ENCODE results near the gene REL. TPM values are rescaled to one million over a fixed set of nuclear protein-coding genes. Genes with fewer than 3 reads are reported as not detected.
"Not testable (repeated sequence)": the region's sequence is repeated elsewhere in the genome, so short reads cannot be mapped to it uniquely, and the experiment has no call there.

Gene REL
- total RNA-seq, 2 donors from 2014 or later = 11.7 to 15.9 TPM

DNA sequence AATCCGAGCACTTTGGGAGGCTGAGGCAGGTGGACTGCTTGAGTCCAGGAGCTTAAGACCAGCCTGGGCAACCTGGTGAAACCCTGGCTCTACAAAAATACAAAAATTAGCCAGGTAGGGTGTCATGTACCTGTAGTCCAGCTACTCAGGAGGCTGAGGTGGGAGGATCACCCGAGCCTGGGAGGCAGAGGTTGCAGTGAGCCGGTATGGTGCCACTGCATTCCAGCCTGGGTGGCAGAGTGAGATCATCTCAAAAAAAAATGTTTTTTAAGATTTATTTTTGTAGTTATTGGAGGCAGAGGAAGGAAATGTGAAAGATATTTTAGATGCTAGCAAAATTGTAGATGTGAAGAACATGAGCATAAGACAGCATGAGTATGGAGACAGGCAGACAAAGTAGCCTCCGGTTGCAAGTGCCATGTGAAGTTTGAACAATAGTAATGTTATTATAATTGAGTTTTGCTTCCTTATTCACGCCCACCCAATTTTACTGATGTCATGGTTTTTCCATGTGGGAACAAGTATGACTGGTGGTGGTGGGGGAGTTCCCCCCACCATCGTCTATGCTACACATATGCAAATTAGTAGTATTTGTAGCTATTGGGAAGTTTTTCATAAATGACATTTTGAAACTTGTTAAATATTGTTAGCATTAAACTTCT is 18.0 kb downstream of the REL start:
- no peak overlapping the region for H3K27ac Mint-ChIP-seq

GRCh38 chr2:60899892-60900249 is 18.5 kb downstream of the REL start:
- Histone ChIP-seq H3K4me1 (ENCODE audit: control insufficient read depth, insufficient read depth, low read length) (no peaks in the 10 kb centered on the region), H3K9ac (ENCODE audit: extremely low read depth, low read length, poor library complexity, severe bottlenecking) (no peak overlapping the region), H3K27me3 (ENCODE audit: control insufficient read depth, insufficient read depth, low read length, poor library complexity, severe bottlenecking) (no peaks in the 10 kb centered on the region), H3K4me3 (ENCODE audit: low read length) (no peak overlapping the region), H3K27ac (ENCODE audit: low read depth, low read length) (no peak overlapping the region), H3K36me3 (ENCODE audit: control insufficient read depth, insufficient read depth, low read length) (peaks cover 30% of the 10 kb centered on the region), H3K9me3 (ENCODE audit: control insufficient read depth, low read length) (no peaks in the 10 kb centered on the region)
- WGBS, 2 experiments (ENCODE audit: insufficient coverage in 1 of 2, insufficient read length in 1 of 2) = 96 to 100% methylated on average over 1 of the region's 1 CpG
- H3K4me3 Mint-ChIP-seq = no peak overlapping the region
- H3K4me1 Mint-ChIP-seq = no peaks in the 10 kb centered on the region
- H3K27ac Mint-ChIP-seq = no peak overlapping the region
- no peaks in the 10 kb centered on the region for H3K9me3 Mint-ChIP-seq
- no peak for DNase-seq
- TF ChIP-seq CTCF (conservative IDR thresholded peaks at IDR 0.05) = no peak
- H3K36me3 Mint-ChIP-seq (ENCODE audit: low read depth) = peaks cover 26% of the 10 kb centered on the region
- H3K27me3 Mint-ChIP-seq (ENCODE audit: insufficient read depth) = no peaks in the 10 kb centered on the region

More for the DNA sequence above, 18.0 kb downstream of the REL start:
- Mint-ChIP-seq H3K9me3 (no peaks in the 10 kb centered on the region), H3K27me3 (ENCODE audit: insufficient read depth) (no peaks in the 10 kb centered on the region), H3K4me1 (no peaks in the 10 kb centered on the region), H3K4me3 (no peak overlapping the region), H3K36me3 (ENCODE audit: low read depth) (peaks cover 25% of the 10 kb centered on the region)
- no peak overlapping the region for H3K27ac ChIP-seq (ENCODE audit: low read depth, low read length)
- H3K4me1 ChIP-seq (ENCODE audit: control insufficient read depth, insufficient read depth, low read length) = no peaks in the 10 kb centered on the region
- peaks cover 33% of the 10 kb centered on the region for H3K36me3 ChIP-seq (ENCODE audit: control insufficient read depth, insufficient read depth, low read length)
- H3K4me3 ChIP-seq (ENCODE audit: low read length) = no peak overlapping the region
- H3K9ac ChIP-seq (ENCODE audit: extremely low read depth, low read length, poor library complexity, severe bottlenecking) = no peak overlapping the region
- DNase-seq = no peak
- H3K9me3 ChIP-seq (ENCODE audit: control insufficient read depth, low read length) = no peaks in the 10 kb centered on the region
- no peak for TF ChIP-seq CTCF (conservative IDR thresholded peaks at IDR 0.05)
- 92 to 100% methylated on average over 5 of the region's 6 CpGs for WGBS, 2 experiments (ENCODE audit: insufficient coverage in 1 of 2, insufficient read length in 1 of 2)
- H3K27me3 ChIP-seq (ENCODE audit: control insufficient read depth, insufficient read depth, low read length, poor library complexity, severe bottlenecking) = no peaks in the 10 kb centered on the region

- peaks cover 23% of the 10 kb centered on the region for H3K36me3 ChIP-seq (ENCODE audit: control insufficient read depth, insufficient read depth, low read length)
- DNase-seq; H3K27me3 Mint-ChIP-seq (ENCODE audit: insufficient read depth); H3K27ac Mint-ChIP-seq; H3K4me1 ChIP-seq (ENCODE audit: control insufficient read depth, insufficient read depth, low read length); H3K27me3 ChIP-seq (ENCODE audit: control insufficient read depth, insufficient read depth, low read length, poor library complexity, severe bottlenecking); H3K9me3 ChIP-seq (ENCODE audit: control insufficient read depth, low read length); H3K27ac ChIP-seq (ENCODE audit: low read depth, low read length); H3K9ac ChIP-seq (ENCODE audit: extremely low read depth, low read length, poor library complexity, severe bottlenecking); H3K9me3 Mint-ChIP-seq; H3K4me3 Mint-ChIP-seq; H3K4me3 ChIP-seq (ENCODE audit: low read length); H3K4me1 Mint-ChIP-seq: not testable (repeated sequence)
- H3K36me3 Mint-ChIP-seq (ENCODE audit: low read depth) = peaks cover 31% of the 10 kb centered on the region
- WGBS, 2 experiments (ENCODE audit: insufficient coverage in 1 of 2, insufficient read length in 1 of 2) = 76 to 95% methylated on average over 2 to 6 of the region's 6 CpGs
Observed at GRCh38 chr2:60901296-60901695, 19.9 kb downstream of the REL start.

DNA sequence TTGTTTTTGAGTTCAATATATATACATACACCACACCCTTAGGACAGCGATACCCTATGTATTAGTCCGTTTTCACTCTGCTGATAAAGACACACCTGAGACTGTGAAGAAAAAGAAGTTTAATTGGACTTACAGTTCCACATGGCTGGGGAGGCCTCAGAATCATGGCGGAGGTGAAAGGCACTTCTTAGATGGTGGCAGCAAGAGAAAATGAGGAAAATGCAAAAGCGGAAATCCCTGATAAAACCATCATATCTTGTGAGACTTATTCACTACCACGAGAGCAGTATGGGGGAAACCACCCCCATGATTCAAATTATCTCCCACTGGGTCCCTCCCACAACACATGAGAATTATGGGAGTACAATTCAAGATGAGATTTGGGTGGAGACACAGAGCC is 24.5 kb downstream of the REL start:
- H3K9me3 Mint-ChIP-seq; DNase-seq; H3K9me3 ChIP-seq (ENCODE audit: control insufficient read depth, low read length); H3K9ac ChIP-seq (ENCODE audit: extremely low read depth, low read length, poor library complexity, severe bottlenecking); H3K4me1 Mint-ChIP-seq; H3K4me3 ChIP-seq (ENCODE audit: low read length); H3K4me3 Mint-ChIP-seq; H3K27ac Mint-ChIP-seq; H3K4me1 ChIP-seq (ENCODE audit: control insufficient read depth, insufficient read depth, low read length); H3K27me3 Mint-ChIP-seq (ENCODE audit: insufficient read depth); H3K27ac ChIP-seq (ENCODE audit: low read depth, low read length); H3K27me3 ChIP-seq (ENCODE audit: control insufficient read depth, insufficient read depth, low read length, poor library complexity, severe bottlenecking): not testable (repeated sequence)
- peaks cover 11% of the 10 kb centered on the region for H3K36me3 ChIP-seq (ENCODE audit: control insufficient read depth, insufficient read depth, low read length)
- WGBS, 2 experiments (ENCODE audit: insufficient coverage in 1 of 2, insufficient read length in 1 of 2) = 93 to 96% methylated on average over 2 to 5 of the region's 5 CpGs
- H3K36me3 Mint-ChIP-seq (ENCODE audit: low read depth) = peaks cover 24% of the 10 kb centered on the region
